DND-41 (cell line): ENCODE results near the gene APLF.

ENCODE experiments used
- EZH2 ChIP-seq: IDR thresholded peaks from 3 replicates; pipeline ENCODE4 v1.6.1; 2012; ENCODE audit warnings: borderline replicate concordance, low read depth, mild to moderate bottlenecking, moderate library complexity, low read length, inconsistent platforms; ENCODE audit not compliant: severe bottlenecking
- TF ChIP-seq, protein P1 (sequence below): IDR thresholded peaks from 2 replicates; pipeline ENCODE4 v1.5.1; 2012; ENCODE audit warnings: borderline replicate concordance, low read length, moderate library complexity, mild to moderate bottlenecking; ENCODE audit not compliant: poor library complexity, severe bottlenecking; ENCODE audit errors: extremely low read depth

DNA sequence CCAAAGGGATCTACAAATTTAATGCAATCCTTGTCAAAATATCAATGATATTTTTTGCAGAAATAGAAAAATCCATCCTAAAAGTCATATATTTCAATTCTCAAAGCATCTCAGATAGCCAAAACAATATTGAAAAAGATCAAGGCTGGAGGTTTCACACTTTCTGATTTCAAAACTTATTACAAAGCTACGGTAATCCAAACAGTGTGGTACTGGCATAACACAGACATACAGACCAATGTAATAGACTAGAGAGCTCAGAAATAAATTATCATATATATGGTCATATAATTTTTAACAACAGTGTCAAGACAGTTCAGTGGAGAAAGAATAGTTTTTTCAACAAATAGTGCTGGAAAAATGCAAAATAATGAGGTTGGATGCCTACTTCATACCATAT is 135.7 kb downstream of the APLF start:
- TF ChIP-seq EZH2 = no peak
- TF ChIP-seq, protein P1, sequence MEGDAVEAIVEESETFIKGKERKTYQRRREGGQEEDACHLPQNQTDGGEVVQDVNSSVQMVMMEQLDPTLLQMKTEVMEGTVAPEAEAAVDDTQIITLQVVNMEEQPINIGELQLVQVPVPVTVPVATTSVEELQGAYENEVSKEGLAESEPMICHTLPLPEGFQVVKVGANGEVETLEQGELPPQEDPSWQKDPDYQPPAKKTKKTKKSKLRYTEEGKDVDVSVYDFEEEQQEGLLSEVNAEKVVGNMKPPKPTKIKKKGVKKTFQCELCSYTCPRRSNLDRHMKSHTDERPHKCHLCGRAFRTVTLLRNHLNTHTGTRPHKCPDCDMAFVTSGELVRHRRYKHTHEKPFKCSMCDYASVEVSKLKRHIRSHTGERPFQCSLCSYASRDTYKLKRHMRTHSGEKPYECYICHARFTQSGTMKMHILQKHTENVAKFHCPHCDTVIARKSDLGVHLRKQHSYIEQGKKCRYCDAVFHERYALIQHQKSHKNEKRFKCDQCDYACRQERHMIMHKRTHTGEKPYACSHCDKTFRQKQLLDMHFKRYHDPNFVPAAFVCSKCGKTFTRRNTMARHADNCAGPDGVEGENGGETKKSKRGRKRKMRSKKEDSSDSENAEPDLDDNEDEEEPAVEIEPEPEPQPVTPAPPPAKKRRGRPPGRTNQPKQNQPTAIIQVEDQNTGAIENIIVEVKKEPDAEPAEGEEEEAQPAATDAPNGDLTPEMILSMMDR = no peak
